A172 (cell line): ENCODE data around the gene SMIM34. TPM values are rescaled to one million over a fixed set of nuclear protein-coding genes. Genes with fewer than 3 reads are reported as not detected.
"Not testable (repeated sequence)": the region's sequence is repeated elsewhere in the genome, so short reads cannot be mapped to it uniquely, and the experiment has no call there.

ENCODE experiments used
- DNase-seq: peaks from one replicate; pipeline ENCODE4 v3.0.0-alpha.2; 2015; ENCODE audit warnings: low spot score
- total RNA-seq: library from RNA; depleted of rRNA; stranded (reverse); fragments of >200 nt; shearing (Covaris generic); gene quantifications from 2 replicates; pipeline ENCODE4 v1.2.3, GENCODE V29; 2014; rRNA removed

Gene SMIM34
- not detected in 2 replicates for total RNA-seq

- DNase-seq: not testable (repeated sequence)
These were observed at the start of gene SMIM34 for GRCh38 chr21:34423805-34424204. Gene SMIM34, minus strand, starts transcription at chr21:34423951. Its CDS starts 112 bp downstream, at chr21:34423839.

GRCh38 chr21:34467333-34467732, 43.6 kb upstream of the SMIM34 start:
- not testable (repeated sequence) for DNase-seq

GRCh38 chr21:34459426-34459825, 35.7 kb upstream of the SMIM34 start:
- DNase-seq: not testable (repeated sequence)

- DNase-seq: not testable (repeated sequence)
These were observed 34.5 kb upstream of the SMIM34 start for GRCh38 chr21:34458266-34458665.

- not testable (repeated sequence) for DNase-seq
These were observed 32.4 kb upstream of the SMIM34 start for GRCh38 chr21:34456180-34456579.

- DNase-seq: not testable (repeated sequence)
These were observed 31.9 kb upstream of the SMIM34 start for GRCh38 chr21:34455628-34456027.

- DNase-seq: not testable (repeated sequence)
These were observed 23.3 kb upstream of the SMIM34 start for GRCh38 chr21:34447018-34447417.

- DNase-seq: not testable (repeated sequence)
These were observed 19.7 kb upstream of the SMIM34 start for GRCh38 chr21:34443486-34443885.

- not testable (repeated sequence) for DNase-seq
These were observed 6.0 kb upstream of the SMIM34 start for GRCh38 chr21:34429710-34430109.

GRCh38 chr21:34428441-34428840, 4.7 kb upstream of the SMIM34 start:
- DNase-seq: not testable (repeated sequence)

- not testable (repeated sequence) for DNase-seq
These were observed 3.6 kb upstream of the SMIM34 start for GRCh38 chr21:34427339-34427738.

GRCh38 chr21:34417448-34418077, 6.2 kb downstream of the SMIM34 start:
- DNase-seq: not testable (repeated sequence)

- not testable (repeated sequence) for DNase-seq
These were observed 16.5 kb downstream of the SMIM34 start for GRCh38 chr21:34407294-34407693.

GRCh38 chr21:34406676-34407075, 17.1 kb downstream of the SMIM34 start:
- not testable (repeated sequence) for DNase-seq

GRCh38 chr21:34406102-34406501, 17.6 kb downstream of the SMIM34 start:
- not testable (repeated sequence) for DNase-seq

GRCh38 chr21:34405686-34406085, 18.1 kb downstream of the SMIM34 start:
- DNase-seq: not testable (repeated sequence)

- DNase-seq: not testable (repeated sequence)
These were observed 19.0 kb downstream of the SMIM34 start for GRCh38 chr21:34404742-34405141.

- DNase-seq: not testable (repeated sequence)
These were observed 23.2 kb downstream of the SMIM34 start for GRCh38 chr21:34400522-34400921.

- DNase-seq: not testable (repeated sequence)
These were observed 39.9 kb downstream of the SMIM34 start for GRCh38 chr21:34383724-34384415.

GRCh38 chr21:34383138-34383537, 40.6 kb downstream of the SMIM34 start:
- DNase-seq: not testable (repeated sequence)

GRCh38 chr21:34375619-34375972, 48.2 kb downstream of the SMIM34 start:
- not testable (repeated sequence) for DNase-seq

- not testable (repeated sequence) for DNase-seq
These were observed 48.7 kb downstream of the SMIM34 start, which contains the start of gene SMIM11 for GRCh38 chr21:34374940-34375618. Gene SMIM11, plus strand, starts transcription at chr21:34375507. Its CDS starts 3,998 bp downstream, at chr21:34379505.
